Aorta (tissue), 5 donors: ENCODE measurements around the gene TNMD. TPM values are rescaled to one million over a fixed set of nuclear protein-coding genes. Genes with fewer than 3 reads are reported as not detected.

ENCODE experiments used
- ATAC-seq: fragments of 200-7000 bp; cut with Tn5 transposase; one replicate; pipeline ENCODE4 v1.9.1; 2022; ENCODE audit warnings: moderate library complexity; ENCODE audit not compliant: low FRiP score
- DNase-seq, 2 donors: peaks; one replicate each; pipeline ENCODE4 v3.0.0-alpha.2; 2020
- H3K27ac ChIP-seq, 2 donors: one replicate each; pipeline ENCODE4 v1.5.1; 2013; ENCODE audit warnings: low read length in 2 of 2, mild to moderate bottlenecking in 2 of 2, moderate library complexity in 2 of 2, control low read depth in 1 of 2, inconsistent platforms in 1 of 2, low read depth in 1 of 2
- H3K27me3 ChIP-seq, 2 donors: one replicate each; pipeline ENCODE4 v1.6.1; 2013; ENCODE audit warnings: control low read depth in 1 of 2, low read length in 1 of 2, mild to moderate bottlenecking in 1 of 2, moderate library complexity in 1 of 2; ENCODE audit not compliant: insufficient read depth in 2 of 2, control insufficient read depth in 1 of 2
- H3K36me3 ChIP-seq, 2 donors: one replicate each; pipeline ENCODE4 v1.6.1; 2013; ENCODE audit warnings: control low read depth in 1 of 2, low read length in 1 of 2, mild to moderate bottlenecking in 1 of 2; ENCODE audit not compliant: insufficient read depth in 2 of 2, control insufficient read depth in 1 of 2
- H3K4me1 ChIP-seq, 2 donors: one replicate each; pipeline ENCODE4 v1.6.1; 2013; ENCODE audit warnings: low read length in 2 of 2, control low read depth in 1 of 2, mild to moderate bottlenecking in 1 of 2, moderate library complexity in 1 of 2; ENCODE audit not compliant: insufficient read depth in 2 of 2, control insufficient read depth in 1 of 2
- H3K4me3 ChIP-seq, 2 donors: one replicate each; pipeline ENCODE4 v1.5.1; 2013; ENCODE audit warnings: low read length in 2 of 2, control low read depth in 1 of 2, mild to moderate bottlenecking in 1 of 2
- H3K9me3 ChIP-seq: one replicate; pipeline ENCODE4 v1.6.1; 2013; ENCODE audit warnings: mild to moderate bottlenecking, low read length; ENCODE audit not compliant: control insufficient read depth
- WGBS, 2 donors: extraction: QIAGEN DNeasy Blood & Tissue Kit; methylation state at CpG; one replicate each; pipeline ENCODE4 v1.1.7; 2013; 5-methylcytosine and 5-hydroxymethylcytosine counted together
- intact Hi-C, 2 donors: fragments of 100-400 bp; cut with DNase I; formaldehyde crosslinking; loops; one replicate each; pipeline versions ENCODE4 v1.14.2 to v1.15.0; 2022
- polyA plus RNA-seq, 2 donors: library from polyadenylated mRNA; stranded (reverse); fragments of 200-250 nt; gene quantifications; one replicate each; pipeline ENCODE4 v1.2.3, GENCODE V29; 2013
- total RNA-seq, 2 donors: library from RNA; stranded (reverse); fragmentation: NEBNext Ultra II Directional; extraction: Animal tissue kit (Norgen Biotek cat#: 25700); gene quantifications; one replicate each; pipeline ENCODE4 v1.2.1, GENCODE V29; 2021
- donor health status: healthy with polysubstance abuse.
- donor health status: Bipolar disorder and iron deficiency.
- donor health status: DM: no; HTN: no; CAD: no.
- donor health status: DM: no; HTN: no; CAD: no.
- donor health status: DM: yes; HTN: yes; CAD: no.

The TNMD gene
- total and polyA plus RNA-seq, 4 donors: 0.36 TPM; not detected in 2

GRCh38 chrX:100648458-100649417 lies 64.0 kb downstream of the TNMD start:
- ATAC-seq: peak; percentile 9
- Histone ChIP-seq H3K4me3 (no peak overlapping the region), H3K27ac (peak overlapping the region in 1 of 2 donors; percentile 50), H3K36me3 (no peaks in the 10 kb centered on the region), H3K4me1 (no peaks in the 10 kb centered on the region), H3K27me3 (no peaks in the 10 kb centered on the region), H3K9me3 (no peaks in the 10 kb centered on the region)
- intact Hi-C loops: no loop called here
- 66 to 71% methylated on average over 8 of the region's 8 CpGs for WGBS, 2 donors
- DNase-seq: no peak

Other genes with a start within 250 kb of the TNMD start
- gene PCDH19, start 174.7 kb upstream of the TNMD start, total RNA-seq: 1 to 10 TPM; 4.2 to 4.6 TPM
- gene PCDH19, start 174.7 kb upstream of the TNMD start, polyA plus RNA-seq: under 1 TPM; 0.10 to 0.13 TPM
- gene TSPAN6, start 51.9 kb downstream of the TNMD start, total RNA-seq: 10 to 100 TPM in 1 of 2 donors, 1 to 10 TPM in 1; 9.5 to 12.2 TPM
- gene TSPAN6, start 51.9 kb downstream of the TNMD start, polyA plus RNA-seq: 1 to 10 TPM; 5.6 to 8.9 TPM
- 10 to 100 TPM; 36.8 to 48.2 TPM for gene SRPX2, start 59.3 kb downstream of the TNMD start, total RNA-seq
- gene SRPX2, start 59.3 kb downstream of the TNMD start, polyA plus RNA-seq: 10 to 100 TPM; 11.6 to 20.5 TPM
- 10 to 100 TPM; 12.6 to 14.4 TPM for gene SYTL4, start 147.2 kb downstream of the TNMD start, total RNA-seq
- gene SYTL4, start 147.2 kb downstream of the TNMD start, polyA plus RNA-seq: 1 to 10 TPM; 3.6 to 5.3 TPM
- 10 to 100 TPM in 1 of 2 donors, 1 to 10 TPM in 1; 8.8 to 11.1 TPM for gene CSTF2, start 235.5 kb downstream of the TNMD start, total RNA-seq
- gene CSTF2, start 235.5 kb downstream of the TNMD start, polyA plus RNA-seq: 1 to 10 TPM; 3.1 to 4.0 TPM